ENCODE measurements around the gene STXBP6.

DNA sequence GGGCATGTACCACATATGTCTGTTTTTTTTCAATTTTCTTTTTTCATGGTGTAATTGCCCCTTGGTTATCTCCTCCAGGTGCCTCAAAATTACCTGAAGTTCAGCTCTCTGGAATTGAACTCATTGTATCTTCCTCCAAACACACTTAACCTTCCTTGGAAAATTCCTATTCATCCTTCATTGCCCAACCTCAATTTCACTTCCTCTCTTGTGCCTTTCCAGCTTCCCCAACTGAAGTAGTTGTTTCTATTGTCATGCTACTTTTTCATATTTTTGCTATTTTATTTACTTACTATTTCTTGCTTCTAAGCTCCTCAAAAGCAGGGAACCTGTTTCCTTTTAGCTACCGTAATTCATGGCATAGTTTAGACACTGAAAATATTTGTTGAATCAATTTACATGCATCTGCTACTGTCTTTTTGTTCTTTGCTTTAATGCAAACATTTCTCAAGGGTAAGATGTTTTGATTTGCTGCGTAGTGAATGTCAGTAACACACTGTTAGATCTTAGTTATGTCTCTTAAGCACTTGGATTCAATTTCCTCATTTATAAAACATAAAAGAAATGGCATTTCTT lies 37.0 kb upstream of the STXBP6 start:
- TF ChIP-seq, protein P1, sequence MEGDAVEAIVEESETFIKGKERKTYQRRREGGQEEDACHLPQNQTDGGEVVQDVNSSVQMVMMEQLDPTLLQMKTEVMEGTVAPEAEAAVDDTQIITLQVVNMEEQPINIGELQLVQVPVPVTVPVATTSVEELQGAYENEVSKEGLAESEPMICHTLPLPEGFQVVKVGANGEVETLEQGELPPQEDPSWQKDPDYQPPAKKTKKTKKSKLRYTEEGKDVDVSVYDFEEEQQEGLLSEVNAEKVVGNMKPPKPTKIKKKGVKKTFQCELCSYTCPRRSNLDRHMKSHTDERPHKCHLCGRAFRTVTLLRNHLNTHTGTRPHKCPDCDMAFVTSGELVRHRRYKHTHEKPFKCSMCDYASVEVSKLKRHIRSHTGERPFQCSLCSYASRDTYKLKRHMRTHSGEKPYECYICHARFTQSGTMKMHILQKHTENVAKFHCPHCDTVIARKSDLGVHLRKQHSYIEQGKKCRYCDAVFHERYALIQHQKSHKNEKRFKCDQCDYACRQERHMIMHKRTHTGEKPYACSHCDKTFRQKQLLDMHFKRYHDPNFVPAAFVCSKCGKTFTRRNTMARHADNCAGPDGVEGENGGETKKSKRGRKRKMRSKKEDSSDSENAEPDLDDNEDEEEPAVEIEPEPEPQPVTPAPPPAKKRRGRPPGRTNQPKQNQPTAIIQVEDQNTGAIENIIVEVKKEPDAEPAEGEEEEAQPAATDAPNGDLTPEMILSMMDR (IDR thresholded peaks at IDR 0.05; ENCODE audit: low read depth, low read length): no peak
- TF ChIP-seq EZH2phosphoT487 (IDR thresholded peaks at IDR 0.05; ENCODE audit: low read depth): no peak
